GM12801 (cell line): ENCODE results near the gene BNC2.

ENCODE experiments used
- CTCF ChIP-seq: IDR thresholded peaks from one replicate; pipeline ENCODE4 v1.5.1; 2011; ENCODE audit warnings: control low read depth; ENCODE audit not compliant: insufficient read length; ENCODE audit errors: extremely low read depth

The BNC2 gene

GRCh38 chr9:16447946-16448345 is 422.5 kb downstream of the BNC2 start:
- TF ChIP-seq CTCF, result no peak

GRCh38 chr9:16446636-16447035 is 423.8 kb downstream of the BNC2 start:
- TF ChIP-seq CTCF, result no peak

DNA sequence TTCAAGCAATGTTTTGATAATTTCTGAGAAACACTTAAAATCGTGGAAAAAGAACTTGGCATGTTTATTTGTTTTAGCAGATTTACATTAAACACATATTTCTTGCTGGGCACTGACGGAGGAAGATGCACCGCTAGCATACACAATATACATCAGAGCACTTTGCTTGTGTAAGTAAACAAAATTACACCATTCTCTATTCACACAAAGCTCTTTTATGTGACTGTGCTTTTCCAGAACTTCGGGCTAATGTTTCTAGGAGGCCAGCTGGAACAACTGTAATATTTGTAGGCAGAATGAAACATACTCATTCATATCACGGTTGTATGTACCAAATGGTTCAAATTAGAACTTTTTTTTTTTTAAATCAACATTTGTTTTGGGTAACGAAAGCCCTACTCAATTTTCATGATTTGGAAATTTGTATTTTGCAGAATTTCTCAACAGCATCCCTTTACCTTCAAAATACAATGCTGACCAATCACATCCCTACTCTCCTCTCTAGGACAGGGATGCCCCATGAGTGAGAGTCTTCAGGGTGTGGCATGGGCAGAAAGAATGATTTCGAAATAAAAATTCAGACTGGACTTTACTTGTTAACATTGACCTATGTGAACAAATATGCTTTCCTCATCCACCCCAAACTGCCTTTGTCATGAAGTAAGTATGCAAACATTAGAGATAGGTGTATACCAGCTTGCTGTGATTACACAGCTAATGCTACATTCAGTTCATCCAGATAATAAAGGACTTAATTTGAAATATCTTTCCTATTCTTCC is 425.1 kb downstream of the BNC2 start:
- no peak for TF ChIP-seq CTCF

DNA sequence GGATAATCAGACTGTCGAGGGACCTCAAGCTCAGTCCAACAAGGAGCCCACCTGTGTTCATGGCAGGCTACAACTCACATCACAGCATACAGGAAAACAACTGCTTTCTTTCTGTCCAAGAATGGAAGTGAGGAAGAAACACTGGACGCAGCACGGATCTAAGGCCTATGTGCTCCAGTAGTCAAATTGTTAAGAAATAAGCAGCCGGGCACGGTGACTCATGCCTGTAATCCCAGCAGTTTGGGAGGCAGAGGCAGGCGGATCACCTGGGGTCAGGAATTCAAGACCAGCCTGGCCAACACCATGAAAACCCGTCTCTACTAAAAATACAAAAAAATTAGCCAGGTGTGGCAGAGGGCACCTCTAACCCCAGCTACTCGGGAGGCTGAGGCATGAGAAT is 427.8 kb downstream of the BNC2 start:
- TF ChIP-seq CTCF, result no peak

GRCh38 chr9:16441791-16442190 is 428.7 kb downstream of the BNC2 start:
- TF ChIP-seq CTCF, result no peak

DNA sequence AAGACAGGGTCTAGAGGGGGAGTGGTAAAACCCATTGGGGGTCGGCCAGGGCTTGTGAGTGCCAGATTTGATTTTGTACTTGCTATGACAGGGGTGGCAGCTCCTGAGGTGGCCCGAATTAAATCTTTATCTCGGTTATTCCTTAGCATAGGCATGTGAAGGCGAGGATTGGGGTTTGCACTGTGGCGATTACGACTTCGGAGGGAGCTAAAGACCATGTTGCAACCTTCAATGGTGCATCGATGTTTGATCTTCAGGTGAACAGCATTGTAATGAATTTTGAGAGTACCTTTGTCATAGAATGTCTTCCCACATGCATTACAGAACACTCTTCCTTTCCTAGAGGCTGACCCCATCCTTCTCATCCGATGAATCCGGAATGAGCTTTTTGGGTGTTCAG is 433.9 kb downstream of the BNC2 start:
- no peak for TF ChIP-seq CTCF

- no peak for TF ChIP-seq CTCF
These were observed 435.9 kb downstream of the BNC2 start for GRCh38 chr9:16434526-16434925.
